B cell (primary cell): ENCODE measurements around the gene EP300. TPM values are rescaled to one million over a fixed set of nuclear protein-coding genes. Genes with fewer than 3 reads are reported as not detected.

Experiments used
- ATAC-seq: fragments of 200-7000 bp; cut with Tn5 transposase; one replicate; pipeline ENCODE4 v1.10.0; 2021; ENCODE audit warnings: low read depth, mild to moderate bottlenecking, moderate number of reproducible peaks, moderate library complexity
- CTCF ChIA-PET: fragments of 350-600 bp; sonication (Branson Sonifier 250); formaldehyde crosslinking; loops from one replicate; lab custom pipeline; 2021; ENCODE audit warnings: antibody characterized with exemption, inconsistent platforms; lab: Charles Lee
- POLR2A ChIA-PET: fragments of 350-600 bp; sonication (Branson Sonifier 250); formaldehyde crosslinking; loops from one replicate; lab custom pipeline; 2021; ENCODE audit warnings: antibody characterized with exemption; lab: Charles Lee
- DNase-seq: peaks from one replicate; pipeline ENCODE4 v3.0.0; 2013
- H2AFZ ChIP-seq: 2 replicates; pipeline ENCODE4 v1.6.1; 2012; ENCODE audit warnings: mild to moderate bottlenecking, low read depth, low read length; ENCODE audit not compliant: insufficient read depth, poor library complexity, severe bottlenecking
- H3K27ac ChIP-seq, 2 donors: 1 replicate in 1 of 2; 2 replicates in 1 of 2; pipeline ENCODE4 v1.5.1; 2012 to 2013; ENCODE audit warnings: low read length in 2 of 2, mild to moderate bottlenecking in 2 of 2, moderate library complexity in 1 of 2
- H3K27me3 ChIP-seq, 4 experiments: fragments of 200-600 bp in 1 of 4; sonication (generic) in 1 of 4; replicated peaks in 1 of 4; 1 replicate in 2 of 4; 2 replicates in 2 of 4; pipeline versions ENCODE4 v1.6.1 to v1.7.0; 2013 to 2016; ENCODE audit warnings: low read length in 3 of 4, mild to moderate bottlenecking in 2 of 4, mixed read lengths in 1 of 4, moderate library complexity in 1 of 4; ENCODE audit not compliant: insufficient read depth in 4 of 4, control insufficient read depth in 3 of 4; ENCODE audit errors: control extremely low read depth in 1 of 4
- H3K36me3 ChIP-seq, 2 experiments: replicated peaks in 1 of 2; 1 replicate in 1 of 2; 2 replicates in 1 of 2; pipeline versions ENCODE4 v1.6.1 to v1.7.1; 2013; ENCODE audit warnings: low read length in 1 of 2; ENCODE audit not compliant: insufficient read depth in 2 of 2, control insufficient read depth in 1 of 2; ENCODE audit errors: control extremely low read depth in 1 of 2, extremely low read depth in 1 of 2
- H3K4me1 ChIP-seq, 2 donors: fragments of 200-600 bp in 1 of 2; sonication (generic) in 1 of 2; 1 replicate in 1 of 2; 2 replicates in 1 of 2; pipeline versions ENCODE4 v1.5.1 to v1.6.1; 2013 to 2017; ENCODE audit warnings: low read length in 2 of 2; ENCODE audit not compliant: control insufficient read depth in 2 of 2, insufficient read depth in 2 of 2
- H3K4me2 ChIP-seq: replicated peaks from 2 replicates; pipeline ENCODE3; 2012; ENCODE audit warnings: mild to moderate bottlenecking, low read depth, low read length; ENCODE audit not compliant: poor library complexity, severe bottlenecking
- H3K4me3 ChIP-seq, 5 experiments: fragments of 200-600 bp in 1 of 5; sonication (generic) in 1 of 5; 1 replicate in 3 of 5; 2 replicates in 2 of 5; pipeline versions ENCODE4 v1.5.1 to v1.7.0; 2011 to 2016; ENCODE audit warnings: low read length in 4 of 5, mild to moderate bottlenecking in 4 of 5, low read depth in 2 of 5, control low read depth in 1 of 5, moderate library complexity in 1 of 5; ENCODE audit not compliant: insufficient read depth in 1 of 5; ENCODE audit errors: control extremely low read depth in 1 of 5, extremely low read depth in 1 of 5
- H3K79me2 ChIP-seq: fragments of 200-600 bp; sonication (generic); one replicate; pipeline ENCODE4 v1.6.0; 2016; ENCODE audit warnings: low read length; ENCODE audit not compliant: control insufficient read depth, insufficient read depth
- H3K9ac ChIP-seq: fragments of 200-600 bp; sonication (generic); 2 replicates; pipeline ENCODE4 v1.6.1; 2017; ENCODE audit warnings: mild to moderate bottlenecking, low read length, moderate library complexity
- H3K9me3 ChIP-seq, 3 donors: one replicate each; pipeline versions ENCODE4 v1.6.1 to v1.7.1; 2013; ENCODE audit warnings: low read length in 2 of 3; ENCODE audit not compliant: control insufficient read depth in 2 of 3, insufficient read depth in 1 of 3; ENCODE audit errors: control extremely low read depth in 1 of 3
- H4K20me1 ChIP-seq: 2 replicates; pipeline ENCODE4 v1.6.0; 2012; ENCODE audit warnings: mild to moderate bottlenecking, low read length; ENCODE audit not compliant: insufficient read depth, control insufficient read depth, poor library complexity, severe bottlenecking
- H3K27ac Mint-ChIP-seq: one replicate; pipeline ENCODE4 v1.8.0; 2021; ENCODE audit warnings: mixed read lengths
- H3K27me3 Mint-ChIP-seq: one replicate; pipeline ENCODE4 v1.8.0; 2021; ENCODE audit warnings: mixed read lengths
- H3K4me1 Mint-ChIP-seq: one replicate; pipeline ENCODE4 v1.8.0; 2021; ENCODE audit warnings: mixed read lengths
- H3K4me3 Mint-ChIP-seq: one replicate; pipeline ENCODE4 v1.8.0; 2021; ENCODE audit warnings: mixed read lengths
- H3K9me3 Mint-ChIP-seq: one replicate; pipeline ENCODE4 v1.8.0; 2022; ENCODE audit warnings: mixed read lengths; ENCODE audit not compliant: insufficient read depth
- CTCF ChIP-seq: fragments of 200-600 bp; IDR thresholded peaks from one replicate; pipeline ENCODE4 v1.8.0; 2022; ENCODE audit warnings: antibody characterized with exemption, mild to moderate bottlenecking
- EZH2 ChIP-seq: IDR thresholded peaks from 2 replicates; pipeline ENCODE4 v1.6.1; 2012; ENCODE audit warnings: borderline replicate concordance, low read depth, mild to moderate bottlenecking, moderate library complexity, low read length; ENCODE audit not compliant: insufficient read depth, poor library complexity, severe bottlenecking
- WGBS: methylation state at CpG from one replicate; pipeline ENCODE4 v1.1.5; 2013; ENCODE audit warnings: missing lambda C conversion rate; ENCODE audit not compliant: insufficient coverage; 5-methylcytosine and 5-hydroxymethylcytosine counted together
- intact Hi-C: fragments of 100-400 bp; cut with micrococcal nuclease; formaldehyde crosslinking; loops from one replicate; pipeline ENCODE4 v1.10.0; 2022
- polyA plus RNA-seq: library from polyadenylated mRNA; depleted of rRNA; stranded (reverse); fragments of >200 nt; gene quantifications from 2 replicates; pipeline ENCODE4 v1.2.3, GENCODE V29; 2012
- total RNA-seq, 2 donors: library from RNA; stranded (reverse); fragments of 120-200 nt in 1 of 2; gene quantifications; 1 replicate in 1 of 2; 2 replicates in 1 of 2; pipeline versions ENCODE4 v1.2.3 to v1.2.4, GENCODE V29; 2013 to 2022

The EP300 gene
- total and polyA plus RNA-seq, 2 donors (not counting 1 experiment from before 2014, with no cell fraction given) = 73.3 to 185 TPM

- H3K36me3 ChIP-seq = peaks cover 0 to 9% of the 10 kb centered on the region in 2 experiments
- ChIA-PET POLR2A (no interaction called here), CTCF (no interaction called here)
- ATAC-seq (peak; percentile 100), DNase-seq (peak; percentile 98)
- peak within 1 kb of the TSS; percentile 72 for H3K4me2 ChIP-seq
- H3K27ac ChIP-seq = peak within 1 kb of the TSS; percentile 70 to 73
- 2% methylated on average over 37 of the region's 47 CpGs for WGBS
- TF ChIP-seq EZH2 (no peak), CTCF (no peak)
- Mint-ChIP-seq H3K9me3 (no peaks in the 10 kb centered on the region), H3K4me1 (peaks cover 28% of the 10 kb centered on the region), H3K4me3 (peak within 1 kb of the TSS; percentile 94), H3K27me3 (peaks cover 6% of the 10 kb centered on the region), H3K27ac (peak within 1 kb of the TSS; percentile 88)
- peaks cover 25% of the 10 kb centered on the region for H3K79me2 ChIP-seq
- peak within 1 kb of the TSS; percentile 83 for H2AFZ ChIP-seq
- H4K20me1 ChIP-seq = no peaks in the 10 kb centered on the region
- H3K4me1 ChIP-seq = peaks cover 9 to 14% of the 10 kb centered on the region in 2 donors
- peak within 1 kb of the TSS; percentile 71 for H3K9ac ChIP-seq
- intact Hi-C loops = loop anchor here (1.0 to 5.0 kb wide), 4 partner anchors 8 to 254 kb away; partner anchors contain the start of genes RANGAP1, RBX1 and TEF
- H3K9me3 ChIP-seq = no peaks in the 10 kb centered on the region
- H3K4me3 ChIP-seq = peak within 1 kb of the TSS; percentile 81 to 96 (median 90)
- H3K27me3 ChIP-seq = peaks cover 0 to 12% (median 0%) of the 10 kb centered on the region in 4 experiments
These were observed 112.9 kb downstream of the EP300 start, which contains the start of gene L3MBTL2 for GRCh38 chr22:41204992-41205900. L3MBTL2 (plus strand) TSS chr22:41205312; CDS start chr22:41205363, 51 bp downstream.
